ENCODE data around the gene LRRC25.
A peak's percentile ranks its signal among the peaks of the same experiment; 100 is the strongest.

Gene LRRC25

DNA sequence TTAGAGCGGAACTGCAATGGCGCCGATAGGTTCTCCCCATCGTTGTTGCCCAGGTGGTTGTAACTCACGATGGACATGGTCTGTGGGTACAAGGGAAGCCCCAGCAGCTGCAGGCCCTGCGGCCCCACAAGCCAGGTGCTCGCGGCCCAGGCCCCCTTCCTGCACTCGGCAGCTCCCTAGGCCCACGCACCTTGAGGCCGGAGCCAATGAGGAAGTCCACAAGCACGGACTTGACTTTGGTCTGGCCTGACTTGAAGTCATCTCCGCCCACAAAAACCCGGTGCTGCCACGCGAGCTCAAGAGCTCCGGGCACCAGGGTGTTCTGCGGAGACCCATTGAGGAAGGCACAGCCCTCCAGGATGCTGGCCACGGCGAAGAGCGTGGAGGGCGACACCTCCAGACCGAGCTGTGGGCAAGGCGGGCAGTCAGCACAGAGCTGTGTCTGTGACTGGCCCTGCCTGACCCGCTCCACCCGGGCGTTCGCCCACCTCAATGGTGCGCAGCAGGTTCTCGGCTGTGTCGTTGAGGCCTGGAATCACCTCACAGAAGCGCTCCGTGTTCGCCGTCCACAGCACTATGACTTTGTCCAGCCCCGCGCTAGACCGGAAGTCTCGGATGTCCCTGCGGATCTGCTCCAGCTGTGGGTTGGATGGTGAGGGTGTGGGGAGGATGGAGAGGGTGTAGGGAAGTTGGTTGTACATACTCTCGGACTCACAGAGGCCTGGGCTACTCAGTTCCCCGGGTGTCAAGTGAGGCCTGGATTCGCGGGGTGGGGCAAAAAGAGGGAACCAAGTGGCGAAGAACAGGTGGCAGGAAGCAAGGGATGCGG is 38.6 kb upstream of the LRRC25 start:
- no peak for DNase-seq

DNA sequence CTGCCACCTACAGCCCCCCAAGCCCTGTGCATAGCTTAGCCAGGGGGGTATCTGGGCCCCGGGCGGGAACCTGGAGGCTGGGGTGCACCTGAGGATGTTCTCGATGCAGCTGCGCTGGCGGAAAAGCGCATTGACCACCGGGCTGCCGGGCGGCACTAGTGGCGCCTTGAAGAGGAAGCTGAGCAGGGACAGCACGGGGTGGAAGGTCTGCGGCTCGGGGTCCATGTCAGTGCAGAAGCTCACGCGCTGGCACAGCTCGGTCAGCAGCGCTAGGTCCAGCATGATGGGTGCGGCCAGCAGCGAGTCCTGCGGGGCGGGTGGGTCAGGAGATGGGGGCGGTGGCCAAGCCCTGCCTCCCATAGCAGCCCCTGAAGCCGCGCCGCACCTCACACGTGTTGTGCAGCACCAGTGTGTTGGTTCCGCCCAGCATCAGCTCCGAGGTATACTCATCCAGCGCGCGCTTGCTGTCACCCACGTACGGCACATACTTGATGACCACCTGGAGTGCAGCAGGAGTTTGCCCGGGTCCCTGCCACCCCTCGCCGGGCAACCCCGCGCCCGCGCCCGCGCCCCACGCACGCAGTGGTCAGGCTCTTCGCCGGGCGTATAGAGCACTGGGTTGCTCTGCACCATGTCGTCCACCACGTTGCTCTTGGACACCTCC is 37.9 kb upstream of the LRRC25 start:
- no peak for DNase-seq

DNA sequence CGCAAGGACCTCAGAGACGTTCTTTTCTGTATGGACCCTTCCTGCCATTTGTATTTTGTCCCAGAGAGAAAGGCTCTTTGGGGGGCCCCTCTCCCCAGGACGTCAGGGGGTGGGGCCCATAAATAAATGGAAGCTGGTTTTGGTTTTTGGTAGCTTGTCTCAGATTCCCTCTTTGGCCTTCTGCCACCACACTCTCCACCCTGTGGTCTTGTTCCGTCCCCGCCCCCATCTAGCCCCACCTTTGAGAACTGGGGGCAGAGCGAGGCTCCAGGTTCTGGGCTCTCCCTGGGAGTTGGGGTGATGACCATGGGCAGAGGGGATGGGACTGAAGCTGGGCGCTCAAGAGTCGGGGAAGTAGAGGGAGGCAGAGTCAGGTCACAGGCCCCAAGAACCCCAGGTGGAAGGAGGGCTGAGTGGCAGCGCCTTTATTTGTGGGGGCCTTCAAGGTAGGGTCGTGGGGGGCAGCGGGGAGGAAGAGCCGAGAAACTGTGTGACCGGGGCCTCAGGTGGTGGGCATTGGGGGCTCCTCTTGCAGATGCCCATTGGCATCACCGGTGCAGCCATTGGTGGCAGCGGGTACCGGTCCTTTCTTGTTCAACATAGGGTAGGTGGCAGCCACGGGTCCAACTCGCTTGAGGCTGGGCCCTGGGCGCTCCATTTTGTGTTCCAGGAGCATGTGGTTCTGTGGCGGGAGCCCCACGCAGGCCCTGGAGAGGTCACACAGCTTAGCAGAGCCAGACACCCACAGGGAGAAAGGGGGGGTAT is 37.2 kb upstream of the LRRC25 start:
- DNase-seq, result no peak

DNA sequence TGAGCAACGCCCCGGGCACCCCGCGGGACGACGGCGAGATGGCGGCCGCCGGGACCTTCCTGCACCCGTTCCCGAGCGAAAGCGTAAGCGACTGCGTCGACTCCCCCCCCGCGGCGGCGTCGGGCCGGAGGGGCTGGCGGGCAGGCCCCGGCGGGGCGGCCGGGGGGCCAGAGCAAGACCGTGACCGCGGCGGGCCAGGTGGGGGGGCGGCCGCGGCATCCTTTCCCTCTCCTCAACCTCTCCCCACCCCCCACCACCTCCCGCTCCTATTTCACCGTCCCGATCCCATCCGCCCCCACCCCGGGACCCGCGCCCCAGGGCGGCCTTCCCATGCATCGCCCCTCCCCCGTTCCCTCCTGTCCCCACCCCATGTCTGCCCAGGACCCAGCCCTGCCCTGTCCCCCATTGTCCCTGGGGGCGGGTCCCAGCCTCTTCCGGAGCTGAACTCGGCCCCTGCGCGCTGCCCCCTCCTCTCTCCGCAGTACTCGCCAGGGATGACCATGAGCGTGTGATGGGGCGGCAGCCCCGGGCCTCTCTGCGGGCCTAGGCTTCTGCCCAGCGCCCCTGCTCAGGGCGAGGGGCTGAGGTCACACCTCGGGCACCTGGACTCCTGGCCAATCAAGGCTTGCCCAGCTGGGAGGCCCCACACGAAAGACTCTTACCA is 36.4 kb upstream of the LRRC25 start:
- DNase-seq, result no peak

DNA sequence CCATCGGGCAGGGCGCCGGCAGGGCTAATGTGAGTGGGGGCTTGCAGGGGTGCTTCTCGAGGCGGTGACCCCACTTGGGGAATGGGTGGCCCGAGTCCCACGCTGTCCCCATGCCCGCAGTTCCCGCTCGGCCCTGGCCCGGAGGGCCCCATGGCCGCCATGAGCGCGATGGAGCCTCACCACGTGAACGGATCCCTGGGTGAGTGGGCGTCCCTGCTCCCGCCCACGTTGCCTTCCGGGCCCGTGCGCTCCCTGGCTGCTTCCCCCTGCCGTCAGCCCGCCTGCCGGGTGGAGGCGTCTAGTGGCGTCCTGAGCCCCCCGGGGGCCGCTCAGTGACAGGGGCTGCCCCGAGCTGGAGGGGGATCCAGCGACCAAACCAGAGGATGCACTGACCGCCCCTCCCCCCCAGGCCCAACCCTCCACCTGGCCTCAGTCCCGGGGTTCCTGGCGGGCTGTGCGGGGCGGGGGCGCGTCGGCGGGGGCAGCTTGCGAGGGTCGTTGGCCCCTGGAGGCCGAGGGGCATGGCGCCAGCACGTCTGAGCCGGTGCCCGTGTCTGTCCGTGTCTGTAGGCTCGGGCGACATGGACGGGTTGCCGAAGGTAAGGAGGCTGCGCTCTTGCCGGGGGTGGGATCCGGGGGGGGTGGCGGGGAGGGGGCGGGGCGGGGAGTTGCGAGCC is 35.7 kb upstream of the LRRC25 start:
- no peak for DNase-seq

DNA sequence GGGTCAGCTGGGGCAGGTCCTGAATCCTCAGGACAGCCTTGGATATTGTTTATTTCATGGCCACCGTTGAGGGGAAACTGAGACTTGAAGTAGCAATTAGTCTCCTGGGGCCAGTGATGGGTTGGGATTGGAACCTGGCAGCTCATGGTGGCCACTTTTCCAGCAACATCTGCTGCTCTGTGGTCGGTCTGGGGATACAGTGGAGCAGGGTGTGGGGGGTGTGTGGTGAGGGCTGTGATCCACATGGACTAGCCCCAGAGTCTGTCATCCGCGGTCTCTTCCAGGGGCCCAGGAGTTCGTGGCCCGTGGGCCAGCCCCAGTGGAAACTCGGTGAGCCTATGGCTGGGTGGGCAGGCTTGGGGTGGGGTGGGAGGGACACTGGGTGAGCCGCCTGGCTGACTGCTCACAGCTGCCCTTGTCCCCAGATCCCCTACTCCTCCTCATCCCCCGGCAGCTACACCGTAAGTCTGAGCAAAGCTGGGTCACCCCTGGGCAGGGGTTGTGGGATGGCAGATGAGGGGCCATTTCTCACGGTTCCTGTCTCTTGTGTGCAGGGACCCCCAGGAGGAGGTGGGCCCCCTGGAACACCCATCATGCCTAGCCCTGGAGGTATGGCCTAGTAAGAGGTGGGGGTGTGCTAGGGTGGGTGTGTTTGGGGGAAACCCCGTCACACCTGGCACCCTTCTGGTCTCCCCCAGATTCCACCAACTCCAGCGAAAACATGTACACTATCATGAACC is 35.0 kb upstream of the LRRC25 start:
- no peak for DNase-seq

DNA sequence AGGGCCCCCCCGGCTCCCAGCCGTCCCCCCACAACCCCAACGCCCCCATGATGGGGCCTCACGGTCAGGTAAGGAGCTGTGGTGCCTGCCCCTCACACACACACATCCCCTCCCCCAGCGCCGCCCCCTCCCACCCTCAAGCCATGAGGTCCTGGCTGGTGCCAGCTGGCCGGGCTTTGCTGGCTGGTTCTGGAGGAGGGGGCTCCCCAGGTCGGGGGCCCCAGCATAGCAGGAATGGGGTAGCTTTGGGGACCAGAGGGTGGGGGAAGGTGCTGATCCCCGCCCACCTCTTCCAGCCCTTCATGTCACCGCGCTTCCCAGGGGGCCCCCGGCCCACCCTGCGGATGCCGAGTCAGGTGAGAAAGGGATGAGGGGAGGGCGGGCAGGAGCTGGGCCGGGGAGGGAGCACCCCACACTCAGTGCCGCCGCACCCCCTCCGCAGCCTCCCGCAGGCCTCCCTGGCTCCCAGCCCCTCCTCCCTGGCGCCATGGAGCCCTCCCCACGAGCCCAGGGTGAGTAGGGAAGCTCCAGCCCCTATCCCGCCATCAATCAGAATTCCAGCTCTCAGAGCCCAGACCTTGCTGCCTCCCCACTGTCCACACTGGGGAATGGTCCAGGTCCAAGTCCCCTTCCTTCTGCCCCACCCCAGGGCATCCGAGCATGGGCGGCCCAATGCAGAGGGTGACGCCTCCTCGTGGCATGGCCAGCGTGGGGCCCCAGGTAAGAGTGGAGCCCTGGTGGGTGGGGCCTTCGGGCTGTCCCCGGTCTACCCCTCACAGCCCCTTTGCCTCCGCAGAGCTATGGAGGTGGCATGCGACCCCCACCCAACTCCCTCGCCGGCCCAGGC is 34.2 kb upstream of the LRRC25 start:
- no peak for DNase-seq

DNA sequence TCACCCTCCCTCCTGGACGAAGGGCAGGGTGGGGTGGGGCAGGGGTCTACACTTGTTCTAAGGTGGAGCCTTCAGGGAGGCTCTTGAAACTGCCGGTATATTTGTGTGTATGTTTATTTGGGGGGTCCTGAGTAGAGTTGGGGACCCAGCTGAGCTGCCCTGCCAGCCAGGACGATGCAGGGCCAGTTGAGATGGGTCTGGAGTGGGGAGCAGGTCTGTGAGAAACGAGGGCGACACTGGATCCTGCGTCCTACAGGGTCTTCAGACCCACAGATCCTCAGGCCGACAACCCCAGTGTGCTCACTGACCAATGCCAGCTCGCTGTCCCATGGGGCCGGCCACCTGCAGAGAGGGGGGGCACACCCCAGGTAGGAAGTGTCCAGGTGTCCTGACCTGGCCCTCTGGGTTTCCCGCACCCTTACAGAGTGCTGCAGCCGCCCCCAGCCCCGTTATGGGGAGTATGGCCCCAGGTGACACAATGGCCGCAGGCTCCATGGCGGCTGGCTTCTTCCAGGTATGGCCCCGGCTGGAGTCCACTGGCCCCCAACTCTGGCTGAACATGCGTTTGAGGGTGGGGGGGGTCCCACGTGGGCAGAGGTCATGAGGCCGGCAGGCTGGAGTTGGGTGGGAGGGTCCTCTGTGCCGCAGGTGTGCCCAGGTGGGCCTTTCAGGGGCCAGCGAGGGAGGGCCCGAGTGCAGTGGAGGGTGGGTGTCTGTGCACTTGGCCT is 33.2 kb upstream of the LRRC25 start:
- DNase-seq, result no peak

DNA sequence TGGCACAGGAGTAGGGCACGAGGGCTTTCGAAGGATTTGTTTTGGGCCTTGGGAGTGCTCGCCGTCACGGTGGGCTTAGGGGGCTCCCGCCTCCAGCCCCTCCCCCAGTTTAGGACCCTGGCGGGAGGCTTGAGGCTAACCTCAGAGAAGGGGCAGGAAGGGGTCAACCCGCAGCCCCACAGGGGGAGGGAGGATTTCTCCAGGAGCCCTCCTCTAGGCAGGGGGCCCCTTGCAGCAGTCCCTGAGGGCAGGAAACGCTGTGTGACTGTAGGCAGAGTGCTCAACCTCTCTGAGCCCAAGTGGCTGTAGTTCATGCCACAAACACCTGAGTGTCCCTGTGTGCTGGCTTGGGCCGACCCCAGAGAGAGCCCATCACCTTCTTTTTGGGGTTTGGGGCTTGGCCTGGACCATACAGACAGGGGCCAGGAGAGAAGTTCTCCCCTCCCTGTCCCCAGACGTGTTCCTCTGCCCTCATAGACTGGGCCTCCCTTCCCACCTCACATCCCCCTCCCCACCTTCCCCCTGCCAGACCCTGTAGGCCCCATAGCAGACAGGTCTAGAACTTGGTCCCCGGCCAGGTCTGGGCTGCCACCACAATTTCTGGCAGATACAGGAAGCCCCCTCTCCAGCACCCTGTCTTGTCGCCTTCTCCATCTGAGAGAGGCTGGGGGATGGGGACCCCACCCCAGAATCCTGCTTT is 32.4 kb upstream of the LRRC25 start:
- DNase-seq, result no peak

DNA sequence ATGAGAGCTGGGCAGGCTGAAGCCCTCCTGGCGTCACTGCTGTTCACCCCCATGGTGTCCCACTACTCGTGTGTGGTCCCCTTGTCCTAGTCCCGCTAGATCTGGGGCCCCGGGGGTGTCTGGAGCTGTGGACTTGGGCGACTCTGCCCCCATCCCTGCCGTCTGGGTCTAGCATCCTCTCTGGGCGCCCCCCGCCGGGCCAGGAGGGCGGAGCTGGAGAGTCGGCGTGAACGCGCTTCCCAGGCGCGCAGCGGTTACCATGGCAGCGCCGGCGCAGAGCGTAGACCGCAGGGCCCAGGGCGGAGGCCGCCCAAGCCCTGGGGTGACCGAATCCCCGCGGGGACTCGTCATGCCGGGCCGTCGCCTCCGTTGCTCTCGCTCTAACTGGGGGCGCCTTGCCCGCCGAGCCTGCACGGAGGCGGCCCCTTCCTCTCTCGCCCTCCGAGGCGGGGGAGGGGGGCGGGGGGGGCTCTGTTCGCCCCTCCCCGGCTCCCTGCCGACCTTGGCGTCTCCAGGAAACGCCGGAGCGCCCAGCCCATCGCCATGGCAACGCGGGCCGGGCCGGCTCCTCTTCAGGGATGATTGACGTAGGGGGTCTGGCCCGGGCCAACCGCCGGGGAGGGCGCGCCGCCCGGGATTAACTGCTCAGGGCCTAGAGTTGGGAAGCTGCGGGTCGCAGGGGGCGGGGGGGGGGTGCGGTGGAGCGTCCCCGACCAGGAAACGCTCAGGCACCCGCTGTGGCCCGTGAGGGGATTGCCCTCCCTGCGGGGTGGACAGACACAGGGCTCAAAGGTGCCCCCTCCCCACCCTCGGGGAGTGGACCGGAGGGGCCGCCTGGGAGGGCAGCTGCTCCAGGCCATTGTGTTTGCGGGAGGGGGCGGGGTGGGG is 31.6 kb upstream of the LRRC25 start:
- peak; percentile 66 for DNase-seq

DNA sequence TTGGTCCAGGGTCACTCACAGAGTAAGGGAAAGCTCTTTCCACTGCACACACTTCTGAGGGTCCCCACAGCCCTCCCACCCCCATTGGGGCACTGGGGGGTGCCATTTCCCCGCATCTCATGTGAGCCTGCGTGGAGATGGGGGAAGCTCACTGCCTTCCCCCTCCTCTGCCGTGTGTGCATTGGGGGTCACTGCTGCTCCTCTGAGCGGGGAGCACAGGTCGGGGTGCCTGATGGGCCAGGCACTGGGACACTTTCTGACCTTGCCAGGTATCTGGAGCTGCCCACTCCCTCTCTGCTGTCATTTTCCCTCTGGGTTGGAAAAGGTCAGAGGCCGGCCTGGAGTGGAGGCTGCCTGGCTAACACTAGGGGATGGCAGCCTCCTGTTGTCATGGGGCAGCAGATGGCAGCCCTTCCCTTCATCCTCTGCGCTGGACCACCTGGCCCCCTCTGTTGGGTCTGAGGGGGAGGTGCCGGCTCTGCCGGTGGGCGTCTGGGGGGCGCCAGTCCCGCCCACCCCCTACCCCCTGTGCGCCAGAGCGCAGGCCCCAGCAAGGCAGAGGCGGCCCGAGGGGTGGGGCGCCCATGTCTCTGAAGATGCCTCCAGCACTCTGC is 30.9 kb upstream of the LRRC25 start:
- no peak for DNase-seq

DNA sequence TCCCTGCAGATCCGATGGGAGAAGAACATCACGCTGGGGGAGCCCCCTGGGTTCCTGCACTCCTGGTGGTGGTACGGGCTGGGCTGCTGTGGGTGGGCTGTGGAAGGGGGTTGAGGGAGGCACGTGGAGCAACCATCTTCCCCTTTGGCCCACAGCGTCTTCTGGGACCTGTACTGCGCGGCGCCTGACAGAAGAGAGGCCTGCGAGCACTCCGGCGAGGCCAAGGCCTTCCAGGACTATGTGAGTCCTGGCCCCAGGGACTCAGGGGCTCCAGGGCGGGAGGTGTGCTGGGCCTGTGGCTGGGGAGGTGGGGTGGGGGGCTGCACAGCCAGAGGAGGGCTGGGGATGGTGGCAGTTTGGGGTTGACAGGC is 30.3 kb upstream of the LRRC25 start:
- DNase-seq, result no peak

DNA sequence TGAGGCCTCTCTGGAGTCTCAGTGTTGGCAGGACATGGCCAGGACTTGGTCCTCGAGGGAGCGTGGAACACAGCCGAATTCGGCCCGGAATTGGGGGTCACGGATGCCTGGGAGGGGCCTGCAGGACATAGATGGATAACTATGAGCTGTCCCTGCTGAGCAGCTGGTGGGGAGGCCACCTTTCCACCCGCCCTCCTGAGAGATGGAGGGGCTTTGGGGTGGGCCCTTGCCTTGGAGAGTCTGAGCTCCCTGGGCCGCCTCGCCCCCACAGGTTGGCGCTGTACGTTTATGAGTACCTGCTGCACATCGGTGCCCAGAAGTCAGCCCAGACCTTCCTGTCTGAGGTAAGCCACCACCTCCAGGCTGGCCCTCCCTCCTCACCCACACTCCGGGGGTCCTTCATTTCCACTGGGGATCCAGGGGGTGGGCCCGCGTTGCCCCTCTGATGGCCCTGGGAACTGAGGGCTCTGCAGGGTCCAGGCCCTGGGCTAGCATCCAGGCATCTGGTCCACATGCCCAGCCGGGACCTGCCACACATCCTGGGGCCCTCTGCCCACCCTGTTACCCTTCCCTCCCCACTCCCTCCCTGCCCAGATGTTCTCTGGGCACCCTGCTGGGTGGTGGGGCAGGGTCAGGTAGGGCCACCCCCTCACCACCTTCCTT is 29.8 kb upstream of the LRRC25 start:
- DNase-seq, result no peak

DNA sequence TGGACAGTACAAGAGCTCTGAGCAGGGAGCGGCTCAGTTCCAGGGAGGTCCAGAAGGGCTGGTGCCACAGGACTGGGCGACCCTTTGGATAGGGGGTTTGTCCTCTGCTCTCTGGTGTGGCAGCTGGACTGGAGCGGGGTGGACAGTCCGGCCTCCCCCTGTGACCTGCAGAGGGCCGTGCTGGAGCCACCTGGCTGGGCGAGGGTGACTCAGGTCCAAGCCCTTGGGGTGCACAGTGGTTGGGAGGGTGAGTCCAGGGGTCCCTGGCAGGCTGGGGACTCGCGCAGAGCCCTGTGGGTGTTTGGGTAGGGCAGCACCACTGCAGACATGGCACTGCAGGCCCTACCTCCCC is 29.0 kb upstream of the LRRC25 start:
- no peak for DNase-seq

DNA sequence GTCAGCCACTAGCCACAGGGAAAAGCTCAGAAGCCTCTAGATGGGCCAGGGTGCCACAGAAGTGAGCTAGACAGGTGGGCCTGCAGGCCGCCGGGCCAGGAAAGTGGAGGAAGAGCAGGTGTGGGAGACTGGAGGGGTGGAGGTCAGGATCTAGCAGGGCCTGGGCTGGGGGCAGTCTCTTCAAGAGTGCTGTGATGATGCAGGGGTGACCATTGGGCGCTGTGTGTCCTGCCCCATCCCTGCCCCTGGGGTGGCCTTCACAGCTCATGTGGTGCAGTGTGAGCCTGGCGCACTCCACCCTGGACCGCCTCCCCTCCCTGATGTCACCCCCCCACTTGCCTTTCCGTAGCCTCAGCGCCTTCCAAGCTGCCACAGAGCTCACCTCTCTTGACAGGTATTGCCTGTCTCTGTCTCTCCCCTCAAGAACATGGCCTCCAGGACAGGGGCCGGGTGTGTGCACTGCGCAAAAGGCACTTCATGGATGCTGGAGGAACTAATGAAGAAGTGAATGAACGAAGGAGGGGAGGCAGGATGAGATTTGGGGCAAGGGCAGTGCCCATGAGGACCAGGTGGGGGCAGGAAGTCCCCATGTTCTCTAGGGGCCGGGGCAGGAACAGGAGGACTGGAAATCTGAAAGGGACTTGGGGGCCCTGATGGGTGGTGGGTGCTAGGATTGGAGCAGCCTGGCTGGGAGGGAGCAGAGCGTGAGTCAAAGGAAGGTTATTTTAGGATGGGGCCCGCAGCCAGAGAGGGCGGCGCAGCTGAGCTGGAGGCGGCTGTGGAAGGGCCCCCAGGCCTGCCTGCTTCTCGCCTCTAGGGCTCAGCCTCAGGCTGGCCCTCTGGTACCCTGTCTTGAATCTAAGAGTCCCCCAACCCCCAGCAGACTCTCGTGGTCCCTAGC is 28.3 kb upstream of the LRRC25 start:
- no peak for DNase-seq

DNA sequence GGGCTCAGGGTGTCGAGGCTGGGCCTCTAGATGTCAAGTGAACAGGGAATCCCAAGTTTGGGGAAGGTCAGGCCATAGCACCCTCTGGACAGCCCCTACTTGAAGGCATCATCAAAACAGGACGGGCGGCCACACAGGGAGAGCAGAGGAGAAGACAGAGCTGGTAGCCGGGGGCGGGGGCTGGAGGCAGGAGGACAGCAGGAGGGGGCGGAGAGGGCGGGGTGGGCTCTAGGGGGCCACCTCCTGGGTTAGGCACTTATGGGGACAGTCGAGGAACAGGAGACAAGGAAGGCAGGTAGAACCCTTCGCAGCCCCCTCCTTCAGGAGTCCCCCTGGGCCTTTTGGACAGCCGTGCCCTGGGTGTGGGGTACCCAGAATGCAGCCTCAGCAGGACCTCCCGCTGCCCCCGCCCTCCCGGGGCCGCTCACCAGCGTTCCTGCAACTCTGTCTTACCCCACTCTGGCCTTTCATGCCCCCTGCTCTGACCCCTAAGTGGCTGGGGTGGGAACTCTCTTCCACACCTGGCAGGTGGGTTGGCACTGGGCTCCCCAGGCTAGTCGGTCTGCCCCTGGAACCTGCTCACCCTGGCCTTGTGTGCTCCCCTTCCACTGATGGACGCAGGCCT is 27.6 kb upstream of the LRRC25 start:
- no peak for DNase-seq

Data from stimulated activated CD4-positive, alpha-beta T cell treated with anti-CD3 and anti-CD28 coated beads, Interleukin-12 subunit alpha, Interleukin-12 subunit beta, amount 100 ng/mL, for 4 hours (primary cell).